SK-N-SH (cell line): ENCODE measurements around the gene ZCCHC7. TPM values are rescaled to one million over a fixed set of nuclear protein-coding genes. Genes with fewer than 3 reads are reported as not detected.

Experiments
- CTCF ChIA-PET: fragments of 300-600, 350-600 bp; formaldehyde crosslinking; extraction: SDS; loops from one replicate; lab custom pipeline; 2021; lab: Yijun Ruan, JAX
- POLR2A ChIA-PET: fragments of 350-600 bp; sonication (Branson Sonifier 250); formaldehyde crosslinking; extraction: SDS; loops from one replicate; lab custom pipeline; 2020; ENCODE audit warnings: antibody characterized with exemption, inconsistent platforms; lab: Yijun Ruan, JAX
- DNase-seq: peaks from one replicate; pipeline ENCODE4 v3.0.0; 2012
- H2AFZ ChIP-seq: fragments of 200-600 bp; sonication (generic); 2 replicates; pipeline ENCODE4 v1.8.1; 2016; ENCODE audit warnings: antibody characterized with exemption, mild to moderate bottlenecking, low read depth
- H3F3A ChIP-seq: fragments of 200-600 bp; sonication (generic); replicated peaks from 2 replicates; pipeline ENCODE3; 2016; ENCODE audit warnings: antibody characterized with exemption, mild to moderate bottlenecking; ENCODE audit not compliant: insufficient read depth
- H3K27ac ChIP-seq, 2 experiments: fragments of 200-500 bp in 1 of 2; fragments of 200-600 bp in 1 of 2; sonication (Bioruptor generic) in 1 of 2; sonication (generic), shearing (Covaris generic) in 1 of 2; 2 replicates each; pipeline versions ENCODE4 v1.5.1 to v1.6.1; 2014 to 2016; ENCODE audit warnings: low read depth in 2 of 2, inconsistent platforms in 1 of 2, low read length in 1 of 2, mild to moderate bottlenecking in 1 of 2, mixed read lengths in 1 of 2
- H3K27me3 ChIP-seq: fragments of 200-600 bp; sonication (generic), shearing (Covaris generic); 2 replicates; pipeline ENCODE4 v1.6.1; 2016; ENCODE audit warnings: mixed run types; ENCODE audit not compliant: insufficient read depth
- H3K36me3 ChIP-seq, 2 experiments: fragments of 200-500 bp in 1 of 2; fragments of 200-600 bp in 1 of 2; sonication (Bioruptor generic) in 1 of 2; sonication (generic) in 1 of 2; replicated peaks in 1 of 2; 2 replicates each; pipeline versions ENCODE3 to v1.5.1; 2014 to 2016; ENCODE audit warnings: low read length in 1 of 2, mild to moderate bottlenecking in 1 of 2; ENCODE audit not compliant: insufficient read depth in 2 of 2, control insufficient read depth in 1 of 2
- H3K4me1 ChIP-seq, 2 experiments: fragments of 200-500 bp in 1 of 2; fragments of 200-600 bp in 1 of 2; sonication (Bioruptor generic) in 1 of 2; sonication (generic), shearing (Covaris generic) in 1 of 2; 2 replicates each; pipeline versions ENCODE4 v1.5.1 to v1.6.1; 2014 to 2016; ENCODE audit warnings: low read depth in 1 of 2, low read length in 1 of 2, mixed run types in 1 of 2; ENCODE audit not compliant: insufficient read depth in 2 of 2, control insufficient read depth in 1 of 2
- H3K4me2 ChIP-seq: fragments of 200-600 bp; sonication (generic), shearing (Covaris generic); 2 replicates; pipeline ENCODE4 v1.6.1; 2017; ENCODE audit warnings: mixed run types
- H3K4me3 ChIP-seq, 2 experiments: fragments of 200-500 bp in 1 of 2; fragments of 200-600 bp in 1 of 2; sonication (Bioruptor generic) in 1 of 2; sonication (generic), shearing (Covaris generic) in 1 of 2; 2 replicates each; pipeline versions ENCODE4 v1.5.1 to v1.8.1; 2014 to 2016; ENCODE audit warnings: low read depth in 2 of 2, inconsistent platforms in 1 of 2, low read length in 1 of 2, mild to moderate bottlenecking in 1 of 2, mixed read lengths in 1 of 2, moderate library complexity in 1 of 2
- H3K79me2 ChIP-seq: fragments of 200-600 bp; sonication (generic); 2 replicates; pipeline ENCODE4 v1.8.1; 2017; ENCODE audit warnings: mild to moderate bottlenecking; ENCODE audit not compliant: insufficient read depth
- H3K9ac ChIP-seq: fragments of 200-600 bp; sonication (generic); 2 replicates; pipeline ENCODE4 v1.6.1; 2017; ENCODE audit warnings: mixed run types
- H3K9me2 ChIP-seq: fragments of 200-600 bp; sonication (generic); 2 replicates; pipeline ENCODE4 v1.6.1; 2017; ENCODE audit warnings: mixed run types
- H3K9me3 ChIP-seq: fragments of 200-600 bp; sonication (generic); 2 replicates; pipeline ENCODE4 v1.6.1; 2017; ENCODE audit warnings: mixed run types, mild to moderate bottlenecking, moderate library complexity
- H4K20me1 ChIP-seq: fragments of 200-600 bp; sonication (generic); 2 replicates; pipeline ENCODE4 v1.6.1; 2017; ENCODE audit warnings: mild to moderate bottlenecking, mixed run types; ENCODE audit not compliant: insufficient read depth
- CTCF ChIP-seq: fragments of 200-600 bp; sonication (generic); IDR thresholded peaks from 2 replicates; pipeline ENCODE4 v1.6.1; 2017; ENCODE audit warnings: antibody characterized with exemption, mild to moderate bottlenecking, moderate library complexity
- ELF1 ChIP-seq: IDR thresholded peaks from 2 replicates; pipeline ENCODE4 v1.4.0; 2012
- GABPA ChIP-seq: IDR thresholded peaks from 2 replicates; pipeline ENCODE4 v1.4.0; 2012; ENCODE audit warnings: low read depth, mild to moderate bottlenecking
- JUND ChIP-seq: IDR thresholded peaks from 2 replicates; pipeline ENCODE4 v1.4.0; 2012
- MXI1 ChIP-seq: IDR thresholded peaks from 2 replicates; pipeline ENCODE4 v1.6.1; 2012; ENCODE audit warnings: mild to moderate bottlenecking, low read depth, low read length, improper control_type of control experiment
- POLR2AphosphoS5 ChIP-seq: IDR thresholded peaks from 2 replicates; pipeline ENCODE4 v1.6.1; 2012; ENCODE audit warnings: low read depth, low read length
- RAD21 ChIP-seq: IDR thresholded peaks from 2 replicates; pipeline ENCODE4 v1.6.1; 2012; ENCODE audit warnings: mild to moderate bottlenecking, low read length
- RFX5 ChIP-seq: IDR thresholded peaks from 2 replicates; pipeline ENCODE4 v1.6.1; 2012; ENCODE audit warnings: mild to moderate bottlenecking, improper control_type of control experiment, low read length
- TCF12 ChIP-seq: IDR thresholded peaks from 2 replicates; pipeline ENCODE4 v1.4.0; 2012
- TEAD4 ChIP-seq: IDR thresholded peaks from 2 replicates; pipeline ENCODE4 v1.4.0; 2012; ENCODE audit warnings: mild to moderate bottlenecking, borderline replicate concordance; ENCODE audit not compliant: insufficient read depth
- USF2 ChIP-seq: fragments of 150-350 bp; IDR thresholded peaks from 2 replicates; pipeline ENCODE4 v1.6.1; 2017; ENCODE audit warnings: antibody characterized with exemption, low read length, low read depth, borderline replicate concordance
- ZBTB33 ChIP-seq: IDR thresholded peaks from 2 replicates; pipeline ENCODE4 v1.4.0; 2012; ENCODE audit warnings: low read depth, borderline replicate concordance
- WGBS: methylation state at CpG from one replicate; pipeline ENCODE4 v1.1.6; 2017; ENCODE audit warnings: low lambda C conversion rate; 5-methylcytosine and 5-hydroxymethylcytosine counted together
- polyA plus RNA-seq, 3 experiments: library from polyadenylated mRNA; depleted of rRNA; stranded (reverse); fragments of >200 nt; gene quantifications; 2 replicates each; pipeline ENCODE4 v1.2.3, GENCODE V29; 2012

ZCCHC7 gene
- polyA plus RNA-seq, 1 of the 3 experiments (the other 2 are of a cell fraction): 12.6 TPM

- Histone ChIP-seq H3K9me3 (no peaks in the 10 kb centered on the region), H3K27me3 (no peaks in the 10 kb centered on the region), H3F3A (no peaks in the 10 kb centered on the region), H2AFZ (no peak overlapping the region), H3K9me2 (no peaks in the 10 kb centered on the region), H3K4me1 (peaks cover 3 to 9% of the 10 kb centered on the region in 2 experiments; a peak in 3 of 4 replicates), H3K36me3 (no peaks in the 10 kb centered on the region), H4K20me1 (no peaks in the 10 kb centered on the region), H3K4me3 (no peak overlapping the region), H3K9ac (no peak overlapping the region), H3K4me2 (no peak overlapping the region), H3K27ac (no peak overlapping the region), H3K79me2 (no peaks in the 10 kb centered on the region)
- no peak for TF ChIP-seq RFX5
- no peak for TF ChIP-seq GABPA
- DNase-seq: no peak
- WGBS: 98% methylated on average over 2 of the region's 2 CpGs
- ChIA-PET POLR2A (no interaction called here), CTCF (interaction anchor here (1.1 to 1.7 kb wide), 2 partner anchors 12 to 468 kb away, joined by 4 to 6 read pairs; no protein-coding TSS in a partner anchor)
Measured at GRCh38 chr9:37341704-37342103, 221.3 kb downstream of the ZCCHC7 start.

GRCh38 chr9:37342493-37342892, 222.1 kb downstream of the ZCCHC7 start:
- Histone ChIP-seq H3K9me2 (no peaks in the 10 kb centered on the region), H2AFZ (no peak overlapping the region), H3F3A (no peaks in the 10 kb centered on the region), H3K9me3 (no peaks in the 10 kb centered on the region), H3K27ac (no peak overlapping the region), H4K20me1 (no peaks in the 10 kb centered on the region), H3K4me1 (peaks cover 0 to 9% of the 10 kb centered on the region in 2 experiments; a peak in 2 of 4 replicates), H3K79me2 (no peaks in the 10 kb centered on the region), H3K4me2 (no peak overlapping the region), H3K36me3 (no peaks in the 10 kb centered on the region), H3K9ac (no peak overlapping the region), H3K27me3 (no peaks in the 10 kb centered on the region), H3K4me3 (no peak overlapping the region)
- CTCF ChIA-PET: interaction anchor here (0.6 to 1.7 kb wide), 2 partner anchors 12 to 21 kb away, joined by 3 to 6 read pairs; no protein-coding TSS in a partner anchor
- POLR2A ChIA-PET: no interaction called here
- DNase-seq: no peak
- 96% methylated on average over 2 of the region's 2 CpGs for WGBS
- TF ChIP-seq RAD21 (no peak), CTCF (no peak), TCF12 (no peak), MXI1 (no peak), TEAD4 (no peak), POLR2AphosphoS5 (no peak), ZBTB33 (no peak), JUND (no peak), ELF1 (no peak), USF2 (no peak)
